Activated CD8-positive, alpha-beta memory T cell treated with anti-CD3 and anti-CD28 coated beads, Interleukin-2, amount 50 U/mL, for 24 hours (primary cell): Measurements from ENCODE around the gene NSL1.
"Not testable (repeated sequence)": the region's sequence is repeated elsewhere in the genome, so short reads cannot be mapped to it uniquely, and the experiment has no call there.

Experiments
- DNase-seq: peaks from one replicate; pipeline ENCODE4 v3.0.0-alpha.2; 2020; ENCODE audit errors: extremely low read depth

Gene NSL1

DNA sequence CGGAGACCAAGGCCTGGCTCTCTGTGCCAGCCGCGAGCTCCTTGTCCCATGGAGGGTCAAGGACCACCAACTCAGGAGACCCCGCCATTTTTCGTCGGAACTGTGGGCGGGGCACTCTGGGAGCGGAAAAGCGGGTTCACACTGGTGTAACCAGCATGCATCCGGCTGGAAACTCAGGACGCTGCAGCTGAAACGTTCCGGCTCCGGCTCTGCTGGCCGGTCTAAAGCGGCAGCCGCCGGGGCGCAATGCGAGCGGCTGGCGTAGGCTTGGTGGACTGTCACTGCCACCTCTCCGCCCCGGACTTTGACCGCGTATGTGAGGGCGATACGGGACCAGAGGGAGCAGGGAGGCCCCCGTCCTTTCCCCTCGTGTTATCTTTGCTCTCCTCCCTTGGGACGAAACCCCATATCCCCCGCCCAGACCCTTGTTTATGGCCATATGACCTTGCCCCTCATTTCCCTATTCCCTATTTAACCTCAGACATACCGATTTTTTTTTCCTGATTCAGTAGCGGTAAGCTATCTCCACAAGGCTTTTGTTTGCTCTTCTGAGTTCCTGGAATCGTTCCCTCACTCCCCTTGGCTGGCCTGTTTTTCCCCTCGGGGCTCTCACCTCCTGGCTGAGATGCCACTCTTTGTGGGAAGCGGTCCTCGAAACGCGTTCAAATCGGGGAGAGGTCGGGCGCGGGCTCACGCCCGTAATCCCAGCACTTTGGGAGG is at the start of gene NSL1, which contains the start of gene TATDN3:
NSL1 (minus strand) TSS at position 102 of the 720 bp plus-strand sequence; CDS start at position 88, 14 bp downstream.
TATDN3 (plus strand) TSS at position 219 of the 720 bp plus-strand sequence; CDS start at position 247, 28 bp downstream.
- DNase-seq = peak; percentile 92

GRCh38 chr1:212838145-212838544 is 46.6 kb upstream of the NSL1 start:
- DNase-seq = no peak

GRCh38 chr1:212833211-212834207 is 41.9 kb upstream of the NSL1 start:
- not testable (repeated sequence) for DNase-seq

DNA sequence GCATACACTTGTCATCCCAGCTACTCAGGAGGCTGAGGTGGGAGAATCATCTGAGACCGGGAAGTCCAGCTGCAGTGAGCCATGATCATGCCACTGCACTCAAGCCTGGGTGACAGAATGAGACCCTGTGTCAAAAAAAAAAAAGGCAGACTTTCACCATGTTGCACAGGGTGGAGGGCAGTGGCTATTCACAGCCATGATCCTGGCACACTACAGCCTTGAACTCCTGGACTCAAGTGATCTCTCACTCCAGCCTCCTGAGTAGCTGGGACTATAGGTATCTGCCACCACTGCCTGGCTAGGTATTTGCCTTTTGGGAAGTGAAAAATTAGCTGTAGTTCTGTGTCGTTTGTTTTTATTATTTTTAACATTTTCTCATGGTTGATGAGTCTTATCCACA is 36.8 kb upstream of the NSL1 start:
- DNase-seq = no peak

DNA sequence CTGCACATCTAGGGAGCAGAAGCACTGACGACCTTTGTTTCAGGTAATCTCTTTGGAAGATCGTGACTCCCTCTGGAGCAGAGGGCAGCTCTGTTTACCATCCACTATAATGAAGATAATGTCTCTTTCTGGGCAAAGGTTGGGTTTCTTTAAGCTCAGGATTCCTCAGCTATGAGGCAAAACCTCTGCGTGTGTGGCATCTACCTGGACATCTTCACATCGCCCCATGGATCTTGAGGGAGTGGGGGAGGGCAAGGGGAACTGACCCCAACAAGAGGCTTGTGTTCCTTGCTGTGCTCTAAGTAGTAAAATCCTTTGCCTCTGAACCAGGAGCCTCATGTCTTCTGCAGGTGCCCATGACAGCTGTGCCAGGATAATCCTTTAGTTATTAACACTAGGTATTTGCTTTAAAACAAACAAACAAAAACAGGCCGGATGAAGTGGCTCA is 36.3 kb upstream of the NSL1 start:
- DNase-seq = no peak

DNA sequence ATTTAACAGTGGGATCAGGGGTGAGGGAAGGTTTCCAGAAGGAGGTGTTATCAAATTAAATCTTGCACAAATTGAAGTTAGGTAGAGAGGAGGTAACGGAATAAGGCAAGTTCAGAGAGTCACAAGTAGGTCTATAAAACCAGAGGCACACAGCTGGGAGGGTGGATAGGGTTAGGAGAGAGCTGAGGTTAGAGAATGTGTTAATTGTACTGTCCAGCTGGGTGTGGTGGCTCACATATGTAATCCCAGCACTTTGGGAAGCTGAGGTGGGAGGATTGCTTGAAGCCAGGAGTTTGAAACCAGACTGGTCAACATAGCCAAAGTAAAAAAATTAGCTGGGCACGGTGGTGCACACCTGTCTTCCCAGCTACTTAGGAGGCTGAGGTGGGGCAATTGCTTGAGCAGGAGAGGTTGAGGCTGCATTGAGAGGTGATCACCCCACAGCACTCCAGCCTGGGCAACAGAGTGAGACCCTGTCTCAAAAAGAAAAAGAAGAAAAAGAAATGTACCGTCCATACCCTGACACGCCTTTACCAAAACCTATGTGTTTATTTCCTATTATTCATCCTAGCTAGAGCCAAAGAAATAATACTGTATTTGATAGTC is 35.7 kb upstream of the NSL1 start:
- DNase-seq = no peak

- DNase-seq = no peak
These were observed 34.3 kb upstream of the NSL1 start for GRCh38 chr1:212825798-212826452.

DNA sequence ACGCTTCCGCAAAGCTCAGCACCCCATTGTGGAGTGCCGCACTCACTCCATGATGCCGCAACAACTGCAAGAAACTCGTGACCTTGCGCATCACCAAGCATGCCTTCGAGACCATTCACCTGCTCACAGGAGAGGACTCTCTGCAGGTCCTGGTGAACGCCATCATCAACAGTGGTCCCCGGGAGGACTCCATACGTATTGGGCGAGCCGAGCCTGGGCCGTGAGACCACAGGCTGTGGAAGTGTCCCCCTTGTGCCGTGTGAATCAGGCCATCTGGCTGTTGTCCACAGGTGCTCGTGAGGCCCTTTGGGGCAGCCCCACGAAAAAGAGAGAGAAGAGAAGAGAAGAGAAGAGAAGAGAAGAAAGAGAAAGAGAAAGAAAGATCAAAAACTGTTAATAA is 32.6 kb upstream of the NSL1 start:
- no peak for DNase-seq

- DNase-seq = no peak
These were observed 31.4 kb upstream of the NSL1 start for GRCh38 chr1:212822956-212823355.

DNA sequence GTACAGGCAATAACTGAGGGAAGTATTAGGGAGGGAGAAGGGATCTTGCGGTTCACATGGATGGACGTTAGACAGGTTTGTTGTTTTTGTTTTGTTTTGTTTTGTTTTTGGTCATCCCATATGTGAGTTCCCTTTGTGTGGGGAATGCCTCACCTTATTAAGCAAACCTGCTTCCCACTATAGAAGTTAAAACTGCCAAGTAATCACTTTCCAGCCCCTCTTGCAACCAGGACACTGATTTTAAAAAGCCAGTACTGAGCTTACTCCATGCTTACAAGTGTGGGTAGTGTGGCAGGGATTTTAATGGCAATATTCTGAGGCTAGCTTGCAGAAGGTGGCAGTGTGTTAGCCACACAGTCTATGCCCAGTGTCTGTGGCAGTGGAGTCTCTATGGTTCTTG is 29.4 kb upstream of the NSL1 start:
- no peak for DNase-seq

DNA sequence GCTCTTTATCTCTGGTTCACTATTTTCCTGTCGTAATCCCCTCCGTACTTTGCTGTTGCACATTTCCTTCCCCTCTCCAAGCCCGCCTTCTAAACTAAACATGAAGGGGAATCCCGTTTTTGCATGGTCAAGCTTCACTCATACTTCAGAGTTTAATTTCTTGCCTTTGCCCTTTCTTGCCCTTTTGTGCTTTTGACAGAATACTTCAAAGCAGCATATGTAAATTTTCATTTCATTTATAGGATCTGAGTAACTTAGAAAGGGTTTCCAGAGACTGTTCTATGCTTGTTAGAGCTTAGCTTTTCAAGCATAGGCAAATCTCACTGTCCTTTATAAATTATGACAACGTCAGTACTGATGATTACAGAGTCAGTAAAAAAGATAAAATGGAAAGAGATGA is 28.1 kb upstream of the NSL1 start:
- DNase-seq = no peak

DNA sequence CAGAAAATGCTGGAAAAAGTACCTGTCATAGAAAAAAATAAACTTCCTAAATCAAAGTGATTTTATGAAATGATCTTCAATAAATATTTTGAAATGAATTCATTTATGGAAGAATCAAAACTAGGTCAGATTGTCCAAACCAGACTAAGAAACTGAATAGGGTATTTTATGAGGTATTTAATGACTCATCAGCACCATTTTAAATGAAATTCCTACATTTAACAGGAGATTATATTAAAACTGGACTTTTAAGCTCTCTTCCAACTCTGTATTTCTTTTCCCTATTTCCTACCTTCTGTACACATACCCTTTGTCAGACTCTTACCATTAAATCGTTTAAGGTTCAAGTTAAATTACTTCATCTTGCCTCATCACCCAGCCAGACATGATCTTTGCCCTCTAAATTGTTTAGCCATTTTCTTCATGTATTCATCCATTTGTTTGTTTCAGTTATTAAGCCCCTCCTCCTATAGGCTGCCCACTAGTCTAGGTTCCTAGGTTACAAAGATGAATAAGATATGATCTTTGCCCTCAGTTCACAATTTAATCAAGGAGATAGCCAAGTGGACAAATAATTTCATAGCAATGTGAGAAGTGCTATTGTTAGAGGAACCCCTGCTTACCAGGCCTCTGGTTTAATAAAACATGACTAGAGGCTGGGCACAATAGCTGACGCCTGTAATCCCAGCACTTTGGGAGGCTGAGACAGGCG is 25.1 kb upstream of the NSL1 start:
- no peak for DNase-seq

GRCh38 chr1:212814537-212815334 is 23.2 kb upstream of the NSL1 start:
- DNase-seq = no peak

- DNase-seq = no peak
These were observed 14.2 kb upstream of the NSL1 start for GRCh38 chr1:212805767-212806166.

DNA sequence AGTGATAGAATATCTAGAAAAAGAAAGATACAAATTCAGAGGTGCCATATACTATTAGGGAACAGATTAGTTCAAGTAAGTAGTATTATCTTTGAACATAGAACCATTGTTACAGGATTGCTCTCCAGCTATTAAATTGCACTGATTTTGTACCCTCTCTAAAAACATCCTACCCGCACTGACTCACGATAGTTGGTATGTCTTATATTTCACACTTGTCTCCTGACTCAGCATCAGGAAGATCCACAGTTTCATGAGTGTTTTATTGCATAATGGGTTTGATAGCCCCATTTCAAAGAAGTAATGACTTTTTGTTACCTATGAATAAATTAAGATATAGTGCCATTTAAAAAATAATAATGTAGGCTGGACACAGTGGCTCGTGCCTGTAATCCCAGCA is 6.1 kb upstream of the NSL1 start:
- DNase-seq = no peak

GRCh38 chr1:212794561-212795014 is 3.0 kb upstream of the NSL1 start:
- no peak for DNase-seq

- DNase-seq = no peak
These were observed 875 bp upstream of the NSL1 start for GRCh38 chr1:212792396-212792908.

GRCh38 chr1:212791261-212791675 is 309 bp downstream of the NSL1 start:
- DNase-seq = peak; percentile 7

GRCh38 chr1:212785871-212786270 is 5.7 kb downstream of the NSL1 start:
- DNase-seq = no peak

- no peak for DNase-seq
These were observed 7.6 kb downstream of the NSL1 start for GRCh38 chr1:212783976-212784375.
